COLO668 (cell line): ENCODE data around the gene MYH9.

Experiments
- DNase-seq: peaks from one replicate; lab custom pipeline; 2025; ENCODE audit not compliant: unreplicated experiment; lab: John Stamatoyannopoulos, UW

The MYH9 gene

DNA sequence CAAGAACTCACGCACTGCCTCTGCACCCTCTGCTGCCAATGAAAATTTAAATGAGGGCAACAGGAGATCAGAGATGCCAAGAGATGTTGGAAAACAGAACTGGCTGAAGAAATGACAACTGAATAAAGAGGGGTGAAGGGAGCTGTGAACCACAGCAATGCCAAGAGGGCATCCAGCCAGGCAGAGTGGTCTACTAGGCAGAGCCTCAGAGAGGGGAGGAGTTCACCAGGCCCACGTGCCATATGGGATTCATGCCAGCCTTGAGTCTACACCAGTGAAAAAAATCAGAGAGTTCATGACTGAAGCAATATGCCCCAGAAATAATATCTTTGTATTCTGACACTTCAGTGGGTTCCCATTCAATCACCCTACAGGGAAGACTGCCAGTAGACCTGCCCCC lies 152.8 kb downstream of the MYH9 start:
- no peak for DNase-seq

DNA sequence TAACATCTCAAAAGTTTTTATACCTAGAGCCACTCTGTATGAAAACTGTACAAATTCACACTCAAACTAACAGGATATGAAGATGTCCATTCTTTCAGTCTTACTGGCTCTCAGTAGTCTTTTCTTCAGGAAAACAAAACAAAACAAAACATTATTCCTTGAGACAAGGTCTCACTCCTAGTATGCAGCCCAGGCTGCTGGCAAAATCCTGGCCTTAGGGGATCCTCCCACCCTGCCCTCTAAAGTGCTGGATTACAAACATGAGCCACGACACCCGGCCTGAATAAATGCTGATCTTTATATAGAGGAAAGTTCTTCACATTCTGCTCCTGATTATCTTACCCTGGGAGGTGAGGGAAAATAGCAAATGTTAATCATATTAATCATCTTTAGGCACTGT lies 153.6 kb downstream of the MYH9 start:
- DNase-seq = no peak

DNA sequence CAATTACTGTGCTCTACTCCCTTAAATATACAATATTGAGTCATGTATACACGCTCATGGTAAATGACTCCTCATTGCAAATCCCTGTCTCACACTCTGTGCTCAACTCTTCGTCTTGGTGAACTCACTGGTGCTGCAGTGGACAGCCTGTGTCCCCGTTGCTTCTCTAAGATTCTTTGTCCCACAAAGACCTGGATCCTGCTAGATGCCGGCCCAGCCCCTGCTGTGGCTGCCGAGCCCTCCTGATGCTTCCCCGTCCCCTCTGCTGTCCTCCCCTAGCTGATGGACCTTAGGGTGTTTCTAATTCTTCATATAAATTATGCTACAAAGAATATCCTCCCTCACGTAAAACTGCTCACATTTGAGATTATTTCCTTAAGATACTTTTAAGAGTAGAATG lies 154.0 kb downstream of the MYH9 start:
- no peak for DNase-seq

DNA sequence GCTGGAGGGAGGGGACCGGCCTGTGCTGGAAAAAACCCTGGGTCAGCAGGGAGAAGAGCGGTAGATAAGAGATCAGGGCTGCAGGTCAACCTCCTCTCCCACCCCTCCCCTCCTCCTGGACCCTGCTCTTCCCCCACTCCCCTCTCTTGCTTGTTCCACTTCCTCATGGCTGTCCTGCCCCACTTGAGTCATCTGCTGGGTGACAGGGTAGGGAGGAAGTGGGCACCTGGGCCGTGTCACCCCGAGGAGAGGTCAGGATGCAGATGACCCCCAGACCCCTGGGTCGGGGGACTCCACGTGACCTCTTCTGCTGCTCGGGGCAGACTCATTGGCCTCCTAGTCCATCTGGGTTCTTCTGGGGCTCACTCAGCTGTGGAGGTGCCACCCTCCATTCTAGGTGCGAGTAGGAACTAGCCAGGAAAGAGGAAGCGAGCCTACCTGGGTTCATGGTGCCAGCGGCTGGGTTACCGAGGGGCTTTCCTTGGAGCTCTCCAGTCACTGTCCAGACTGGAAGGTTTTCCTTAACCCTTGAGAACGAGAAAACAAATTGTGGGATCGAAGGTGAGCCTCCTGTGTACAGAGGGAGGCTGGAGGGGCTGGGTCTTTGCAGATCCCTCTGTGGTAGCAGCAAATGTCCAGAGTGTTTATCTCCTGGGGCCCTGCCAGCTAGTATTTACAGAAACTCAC lies 154.9 kb downstream of the MYH9 start:
- DNase-seq = no peak
